PFSK-1 (cell line): Measurements from ENCODE around the gene NKAP.

Experiments
- FOXP2 ChIP-seq: optimal IDR thresholded peaks from 2 replicates; pipeline ENCODE3; 2011; ENCODE audit warnings: borderline replicate concordance, control low read depth, inconsistent platforms; ENCODE audit not compliant: insufficient read depth; ENCODE audit errors: extremely low read length, extremely low read depth
- POLR2AphosphoS5 ChIP-seq: IDR thresholded peaks from 2 replicates; pipeline ENCODE4 v1.6.1; 2012; ENCODE audit warnings: low read depth, mild to moderate bottlenecking, control low read depth, low read length, moderate library complexity
- SIN3A ChIP-seq: IDR thresholded peaks from 2 replicates; pipeline ENCODE4 v1.6.1; 2012; ENCODE audit warnings: mild to moderate bottlenecking, low read length, moderate library complexity, borderline replicate concordance; ENCODE audit not compliant: insufficient read depth
- TAF1 ChIP-seq: IDR thresholded peaks from 2 replicates; pipeline ENCODE4 v1.6.1; 2012; ENCODE audit warnings: low read length, control low read depth, borderline replicate concordance; ENCODE audit not compliant: insufficient read depth

DNA sequence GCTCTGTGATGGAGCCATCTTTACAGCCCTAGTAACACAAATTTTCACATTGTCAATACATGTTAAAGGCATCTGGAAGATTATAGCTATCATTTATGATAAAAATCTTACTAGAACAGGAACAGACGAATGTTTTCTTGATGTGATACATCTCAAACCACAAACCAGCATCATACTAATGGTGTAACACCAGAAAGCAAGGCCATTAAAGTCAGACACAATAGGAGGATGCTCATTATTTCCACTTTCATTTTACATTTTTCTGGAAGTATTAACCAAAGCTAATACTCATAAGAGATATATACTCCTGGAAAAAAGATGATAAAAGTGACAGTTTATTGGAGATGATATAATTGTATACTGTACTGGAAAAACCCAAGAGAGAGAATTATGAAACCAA lies 42.6 kb downstream of the NKAP start:
- TF ChIP-seq SIN3A = no peak
- no peak for TF ChIP-seq TAF1
- no peak for TF ChIP-seq FOXP2
- no peak for TF ChIP-seq POLR2AphosphoS5
